KMS-11 (cell line): ENCODE measurements around the gene CAND2.

Source experiments
- H2AFZ ChIP-seq: fragments of 200-600 bp; sonication (generic); 2 replicates; pipeline ENCODE4 v1.6.1; 2016; ENCODE audit warnings: antibody characterized with exemption, mixed run types, low read depth
- H3K27ac ChIP-seq: fragments of 200-600 bp; sonication (generic); 2 replicates; pipeline ENCODE4 v1.6.1; 2016; ENCODE audit warnings: mild to moderate bottlenecking, mixed run types
- H3K27me3 ChIP-seq: fragments of 200-600 bp; sonication (generic); 2 replicates; pipeline ENCODE4 v1.6.1; 2017; ENCODE audit warnings: mild to moderate bottlenecking, low read depth, mixed run types, moderate library complexity; ENCODE audit not compliant: insufficient read depth
- H3K36me3 ChIP-seq: fragments of 200-600 bp; sonication (generic); 2 replicates; pipeline ENCODE4 v1.6.1; 2017; ENCODE audit warnings: mild to moderate bottlenecking, mixed run types; ENCODE audit not compliant: insufficient read depth
- H3K4me1 ChIP-seq: fragments of 200-600 bp; sonication (generic); 2 replicates; pipeline ENCODE4 v1.6.1; 2016; ENCODE audit warnings: mild to moderate bottlenecking, low read depth, mixed run types; ENCODE audit not compliant: poor library complexity, severe bottlenecking
- H3K4me2 ChIP-seq: fragments of 200-600 bp; sonication (generic); 2 replicates; pipeline ENCODE4 v1.7.0; 2016; ENCODE audit warnings: mild to moderate bottlenecking, mixed run types
- H3K4me3 ChIP-seq: fragments of 200-600 bp; sonication (generic); IDR thresholded peaks from 2 replicates; pipeline ENCODE4 v1.6.1; 2017; ENCODE audit warnings: low read depth, low read length, mixed read lengths; ENCODE audit not compliant: insufficient read depth
- H3K79me2 ChIP-seq: fragments of 200-600 bp; sonication (generic); 2 replicates; pipeline ENCODE4 v1.6.1; 2016; ENCODE audit warnings: low read depth, mixed run types; ENCODE audit not compliant: insufficient read depth
- H3K9ac ChIP-seq: fragments of 200-600 bp; sonication (generic); 2 replicates; pipeline ENCODE4 v1.6.1; 2016; ENCODE audit warnings: mild to moderate bottlenecking, mixed run types
- H4K20me1 ChIP-seq: fragments of 200-600 bp; sonication (generic); 2 replicates; pipeline ENCODE4 v1.6.1; 2016; ENCODE audit warnings: mild to moderate bottlenecking, mixed run types; ENCODE audit not compliant: insufficient read depth
- CTCF ChIP-seq: fragments of 200-600 bp; sonication (generic); conservative IDR thresholded peaks from 2 replicates; pipeline ENCODE4 v1.6.1; 2017; ENCODE audit warnings: low read depth, mild to moderate bottlenecking, antibody characterized with exemption, low read length, moderate library complexity, mixed read lengths

Gene CAND2

GRCh38 chr3:12751571-12751970, 44.9 kb upstream of the CAND2 start:
- H3K4me1 ChIP-seq, result no peaks in the 10 kb centered on the region
- no peak overlapping the region for H3K4me3 ChIP-seq
- H3K79me2 ChIP-seq, result no peaks in the 10 kb centered on the region
- H3K4me2 ChIP-seq, result no peak overlapping the region
- H3K27ac ChIP-seq, result no peak overlapping the region
- H2AFZ ChIP-seq, result no peak overlapping the region
- no peaks in the 10 kb centered on the region for H3K36me3 ChIP-seq
- H4K20me1 ChIP-seq, result no peaks in the 10 kb centered on the region
- H3K9ac ChIP-seq, result no peak overlapping the region
- no peaks in the 10 kb centered on the region for H3K27me3 ChIP-seq
- TF ChIP-seq CTCF, result no peak

- H3K4me3 ChIP-seq, result no peak overlapping the region
- H4K20me1 ChIP-seq, result no peaks in the 10 kb centered on the region
- no peak for TF ChIP-seq CTCF
- H3K79me2 ChIP-seq, result no peaks in the 10 kb centered on the region
- H3K27ac ChIP-seq, result no peak overlapping the region
- H3K4me1 ChIP-seq, result no peaks in the 10 kb centered on the region
- no peaks in the 10 kb centered on the region for H3K27me3 ChIP-seq
- no peaks in the 10 kb centered on the region for H3K36me3 ChIP-seq
- no peak overlapping the region for H3K4me2 ChIP-seq
- no peak overlapping the region for H3K9ac ChIP-seq
- H2AFZ ChIP-seq, result no peak overlapping the region
Observed at GRCh38 chr3:12752102-12752501, 44.4 kb upstream of the CAND2 start.

- Histone ChIP-seq H3K4me2 (no peak overlapping the region), H3K4me1 (no peaks in the 10 kb centered on the region), H3K4me3 (no peak overlapping the region), H3K36me3 (no peaks in the 10 kb centered on the region), H3K27ac (no peak overlapping the region), H3K27me3 (no peaks in the 10 kb centered on the region), H2AFZ (no peak overlapping the region), H4K20me1 (no peaks in the 10 kb centered on the region), H3K9ac (no peak overlapping the region), H3K79me2 (no peaks in the 10 kb centered on the region)
- no peak for TF ChIP-seq CTCF
Observed at GRCh38 chr3:12752809-12753208, 43.7 kb upstream of the CAND2 start.

GRCh38 chr3:12753275-12754028, 43.0 kb upstream of the CAND2 start:
- H4K20me1 ChIP-seq, result no peaks in the 10 kb centered on the region
- no peak for TF ChIP-seq CTCF
- no peaks in the 10 kb centered on the region for H3K36me3 ChIP-seq
- no peak overlapping the region for H3K4me3 ChIP-seq
- no peak overlapping the region for H3K9ac ChIP-seq
- H2AFZ ChIP-seq, result no peak overlapping the region
- no peaks in the 10 kb centered on the region for H3K79me2 ChIP-seq
- no peak overlapping the region for H3K4me2 ChIP-seq
- H3K27ac ChIP-seq, result no peak overlapping the region
- no peaks in the 10 kb centered on the region for H3K27me3 ChIP-seq
- H3K4me1 ChIP-seq, result no peaks in the 10 kb centered on the region
